HepG2 (cell line): ENCODE data around the gene KIF2C. TPM values are rescaled to one million over a fixed set of nuclear protein-coding genes. Genes with fewer than 3 reads are reported as not detected.

ENCODE experiments used
- DMAP1 ChIP-seq: IDR thresholded peaks from 2 replicates; pipeline ENCODE4 v1.6.1; 2016
- EZH2 ChIP-seq: conservative IDR thresholded peaks from 2 replicates; pipeline ENCODE4 v1.6.1; 2012; ENCODE audit warnings: mild to moderate bottlenecking, low read depth, low read length, moderate library complexity
- FOSL2 ChIP-seq: sonication (generic); formaldehyde crosslinking; IDR thresholded peaks from 2 replicates; pipeline ENCODE4 v1.4.0; 2020; ENCODE audit warnings: missing genetic modification reagents
- MATR3 ChIP-seq: sonication (generic); formaldehyde crosslinking; IDR thresholded peaks from 2 replicates; pipeline ENCODE4 v1.4.0; 2020; ENCODE audit warnings: missing genetic modification reagents
- MXD1 ChIP-seq: sonication (generic); formaldehyde crosslinking; IDR thresholded peaks from 2 replicates; pipeline ENCODE4 v1.4.0; 2020; ENCODE audit warnings: mild to moderate bottlenecking, missing genetic modification reagents
- NCOA5 ChIP-seq: sonication (generic); formaldehyde crosslinking; IDR thresholded peaks from 2 replicates; pipeline ENCODE4 v1.4.0; 2020; ENCODE audit warnings: missing genetic modification reagents
- PAWR ChIP-seq: sonication (generic); formaldehyde crosslinking; IDR thresholded peaks from 2 replicates; pipeline ENCODE4 v1.4.0; 2020; ENCODE audit warnings: missing genetic modification reagents, mild to moderate bottlenecking, borderline replicate concordance
- RARA ChIP-seq: IDR thresholded peaks from 2 replicates; pipeline ENCODE4 v1.6.1; 2016; ENCODE audit warnings: missing genetic modification reagents, missing compliant biosample characterization
- RBM22 ChIP-seq: fragments of 200-400 bp; formaldehyde crosslinking; optimal IDR thresholded peaks from 2 replicates; pipeline ENCODE3; 2017; ENCODE audit warnings: mild to moderate bottlenecking, low read length, moderate library complexity
- STAG1 ChIP-seq: sonication (generic); formaldehyde crosslinking; IDR thresholded peaks from 2 replicates; pipeline ENCODE4 v1.4.0; 2020; ENCODE audit warnings: missing genetic modification reagents
- STAT6 ChIP-seq: sonication (generic); formaldehyde crosslinking; IDR thresholded peaks from 2 replicates; pipeline ENCODE4 v1.4.0; 2020; ENCODE audit warnings: missing genetic modification reagents, mild to moderate bottlenecking, borderline replicate concordance
- TP53 ChIP-seq: sonication (generic); formaldehyde crosslinking; conservative IDR thresholded peaks from 2 replicates; pipeline ENCODE4 v1.4.0; 2020; ENCODE audit warnings: missing genetic modification reagents
- ZBTB42 ChIP-seq: sonication (generic); formaldehyde crosslinking; IDR thresholded peaks from 2 replicates; pipeline ENCODE4 v1.5.0; 2020; ENCODE audit warnings: mild to moderate bottlenecking, missing genetic modification reagents
- ZNF562 ChIP-seq: sonication (generic); formaldehyde crosslinking; IDR thresholded peaks from 2 replicates; pipeline ENCODE4 v1.8.0; 2022; ENCODE audit warnings: missing genetic modification reagents, borderline replicate concordance
- ZNF567 ChIP-seq: sonication (generic); formaldehyde crosslinking; IDR thresholded peaks from 2 replicates; pipeline ENCODE4 v1.8.1; 2023; ENCODE audit warnings: mild to moderate bottlenecking, missing genetic modification reagents, borderline replicate concordance
- ZNF691 ChIP-seq: sonication (generic); formaldehyde crosslinking; IDR thresholded peaks from 2 replicates; pipeline ENCODE4 v1.4.0; 2020; ENCODE audit warnings: missing genetic modification reagents, low read depth, mild to moderate bottlenecking, borderline replicate concordance
- ZNF720 ChIP-seq: sonication (generic); formaldehyde crosslinking; IDR thresholded peaks from 2 replicates; pipeline ENCODE4 v1.4.0; 2020; ENCODE audit warnings: missing genetic modification reagents
- ZNF724P ChIP-seq: sonication (generic); formaldehyde crosslinking; IDR thresholded peaks from 2 replicates; pipeline ENCODE4 v1.8.0; 2022; ENCODE audit warnings: missing genetic modification reagents, borderline replicate concordance
- ZNF737 ChIP-seq: sonication (generic); formaldehyde crosslinking; IDR thresholded peaks from 2 replicates; pipeline ENCODE4 v1.5.0; 2020; ENCODE audit warnings: missing genetic modification reagents, mild to moderate bottlenecking, borderline replicate concordance
- polyA plus RNA-seq, 8 experiments: library from polyadenylated mRNA; depleted of rRNA in 3 of 8; stranded (reverse) in 7 of 8; unstranded in 1 of 8; fragments of >200 nt; fragmentation: Illumina TruSeq in 4 of 8; extraction: Trizol in 4 of 8; gene quantifications; 2 replicates each; pipeline versions ENCODE4 v1.2.1 to v1.2.3, GENCODE V29; 2011 to 2016; ENCODE audit warnings: low read depth in 4 of 8, missing spikeins in 1 of 8, mixed read lengths in 1 of 8; ENCODE audit not compliant: insufficient read depth in 1 of 8
- total RNA-seq, 5 experiments: library from RNA; depleted of rRNA; stranded (reverse); fragments of >200 nt; fragmentation: Illumina TruSeq; extraction: Trizol; gene quantifications; 2 replicates each; pipeline ENCODE4 v1.2.3, GENCODE V29; 2016; ENCODE audit warnings: low read depth in 1 of 5
- TF ChIP-seq, protein P1 (sequence below): sonication (generic); formaldehyde crosslinking; IDR thresholded peaks from 2 replicates; pipeline ENCODE4 v1.4.0; 2020; ENCODE audit warnings: missing genetic modification reagents
- TF ChIP-seq, protein P2 (sequence below): sonication (generic); formaldehyde crosslinking; IDR thresholded peaks from 2 replicates; pipeline ENCODE4 v1.9.0; 2021; ENCODE audit warnings: missing genetic modification reagents, borderline replicate concordance
- TF ChIP-seq, protein P3 (sequence below): sonication (generic); formaldehyde crosslinking; IDR thresholded peaks from 2 replicates; pipeline ENCODE4 v1.4.0; 2020; ENCODE audit warnings: missing genetic modification reagents

The KIF2C gene
- total and polyA plus RNA-seq, 2 of the 13 experiments (the other 11 are each of a cell fraction or from before 2014, with no cell fraction given), result 29.7 to 53.7 TPM

DNA sequence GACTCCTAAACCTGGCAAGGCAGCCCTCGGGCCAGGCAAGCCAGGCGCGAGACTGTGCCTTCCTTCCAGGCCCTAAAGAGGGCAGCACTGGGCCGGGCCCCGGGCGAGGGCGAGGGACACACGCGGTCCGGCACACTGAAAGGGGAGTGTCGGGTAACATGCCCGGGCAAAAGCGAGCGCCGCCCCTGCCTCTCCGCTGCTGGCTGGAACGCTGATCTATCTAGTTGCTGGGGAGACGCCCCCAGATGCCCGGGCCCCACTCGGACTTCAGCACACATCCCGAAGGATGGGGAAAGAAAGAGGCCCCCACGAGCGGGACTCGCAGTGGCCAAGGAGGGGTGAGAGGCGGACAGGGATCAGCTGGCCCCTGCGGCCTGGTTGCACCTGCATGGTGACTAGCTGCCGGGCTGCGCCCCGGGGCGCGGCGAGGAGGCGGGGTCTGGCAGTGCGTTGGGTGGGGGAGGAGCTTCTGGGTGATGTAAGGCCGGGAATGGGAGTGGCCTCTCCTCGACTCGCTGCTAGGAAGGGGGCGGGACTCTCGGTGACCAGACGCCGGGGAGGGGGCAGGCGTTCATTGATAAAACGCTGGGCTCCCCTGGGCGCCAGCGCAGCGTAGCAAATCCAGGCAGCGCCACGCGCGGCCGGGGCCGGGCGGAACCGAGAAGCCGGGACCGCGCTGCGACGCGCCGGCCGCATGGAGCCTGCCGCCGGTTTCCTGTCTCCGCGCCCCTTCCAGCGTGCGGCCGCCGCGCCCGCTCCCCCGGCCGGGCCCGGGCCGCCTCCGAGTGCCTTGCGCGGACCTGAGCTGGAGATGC lies 60.3 kb downstream of the KIF2C start, which contains the start of gene PLK3 (continued):
- TF ChIP-seq STAT6, result peak; percentile 84; the same call in 1 of the 2 replicates
- no peak for TF ChIP-seq NCOA5
- TF ChIP-seq PAWR (CRISPR knock-in tag), result no peak
- peak; percentile 99 for TF ChIP-seq TP53
- TF ChIP-seq, protein P1, sequence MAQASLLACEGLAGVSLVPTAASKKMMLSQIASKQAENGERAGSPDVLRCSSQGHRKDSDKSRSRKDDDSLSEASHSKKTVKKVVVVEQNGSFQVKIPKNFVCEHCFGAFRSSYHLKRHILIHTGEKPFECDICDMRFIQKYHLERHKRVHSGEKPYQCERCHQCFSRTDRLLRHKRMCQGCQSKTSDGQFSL, result no peak
- TF ChIP-seq DMAP1 (CRISPR knock-in tag), result peak; percentile 99
- peak; percentile 90 for TF ChIP-seq MXD1 (CRISPR knock-in tag)
- TF ChIP-seq, protein P2, sequence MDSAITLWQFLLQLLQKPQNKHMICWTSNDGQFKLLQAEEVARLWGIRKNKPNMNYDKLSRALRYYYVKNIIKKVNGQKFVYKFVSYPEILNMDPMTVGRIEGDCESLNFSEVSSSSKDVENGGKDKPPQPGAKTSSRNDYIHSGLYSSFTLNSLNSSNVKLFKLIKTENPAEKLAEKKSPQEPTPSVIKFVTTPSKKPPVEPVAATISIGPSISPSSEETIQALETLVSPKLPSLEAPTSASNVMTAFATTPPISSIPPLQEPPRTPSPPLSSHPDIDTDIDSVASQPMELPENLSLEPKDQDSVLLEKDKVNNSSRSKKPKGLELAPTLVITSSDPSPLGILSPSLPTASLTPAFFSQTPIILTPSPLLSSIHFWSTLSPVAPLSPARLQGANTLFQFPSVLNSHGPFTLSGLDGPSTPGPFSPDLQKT (CRISPR knock-in tag), result no peak
- TF ChIP-seq RBM22, result no peak
- TF ChIP-seq FOSL2 (CRISPR knock-in tag), result peak; percentile 64
- TF ChIP-seq ZBTB42, result peak; percentile 27; the same call in 1 of the 2 replicates
- no peak for TF ChIP-seq ZNF562
- peak; percentile 24 for TF ChIP-seq RARA (CRISPR knock-in tag)
- TF ChIP-seq ZNF724P (CRISPR knock-in tag), result peak; percentile 25; the same call in 1 of the 2 replicates
- no peak for TF ChIP-seq ZNF567 (CRISPR knock-in tag)
- TF ChIP-seq ZNF737, result no peak
- TF ChIP-seq EZH2, result no peak
- TF ChIP-seq, protein P3, sequence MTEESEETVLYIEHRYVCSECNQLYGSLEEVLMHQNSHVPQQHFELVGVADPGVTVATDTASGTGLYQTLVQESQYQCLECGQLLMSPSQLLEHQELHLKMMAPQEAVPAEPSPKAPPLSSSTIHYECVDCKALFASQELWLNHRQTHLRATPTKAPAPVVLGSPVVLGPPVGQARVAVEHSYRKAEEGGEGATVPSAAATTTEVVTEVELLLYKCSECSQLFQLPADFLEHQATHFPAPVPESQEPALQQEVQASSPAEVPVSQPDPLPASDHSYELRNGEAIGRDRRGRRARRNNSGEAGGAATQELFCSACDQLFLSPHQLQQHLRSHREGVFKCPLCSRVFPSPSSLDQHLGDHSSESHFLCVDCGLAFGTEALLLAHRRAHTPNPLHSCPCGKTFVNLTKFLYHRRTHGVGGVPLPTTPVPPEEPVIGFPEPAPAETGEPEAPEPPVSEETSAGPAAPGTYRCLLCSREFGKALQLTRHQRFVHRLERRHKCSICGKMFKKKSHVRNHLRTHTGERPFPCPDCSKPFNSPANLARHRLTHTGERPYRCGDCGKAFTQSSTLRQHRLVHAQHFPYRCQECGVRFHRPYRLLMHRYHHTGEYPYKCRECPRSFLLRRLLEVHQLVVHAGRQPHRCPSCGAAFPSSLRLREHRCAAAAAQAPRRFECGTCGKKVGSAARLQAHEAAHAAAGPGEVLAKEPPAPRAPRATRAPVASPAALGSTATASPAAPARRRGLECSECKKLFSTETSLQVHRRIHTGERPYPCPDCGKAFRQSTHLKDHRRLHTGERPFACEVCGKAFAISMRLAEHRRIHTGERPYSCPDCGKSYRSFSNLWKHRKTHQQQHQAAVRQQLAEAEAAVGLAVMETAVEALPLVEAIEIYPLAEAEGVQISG, result peak; percentile 72
- no peak for TF ChIP-seq ZNF720 (CRISPR knock-in tag)
- no peak for TF ChIP-seq MATR3
- peak; percentile 81 for TF ChIP-seq ZNF691 (CRISPR knock-in tag)
- peak; percentile 83 for TF ChIP-seq STAG1 (CRISPR knock-in tag)
